Effector memory CD8-positive, alpha-beta T cell (primary cell): ENCODE results near the gene CACNA2D3.

Experiments used
- ATAC-seq: fragments of 150-1000 bp; cut with Tn5 transposase; replicated peaks from 2 replicates; pipeline ENCODE4 v1.10.0; 2021; ENCODE audit warnings: mild to moderate bottlenecking, moderate library complexity
- DNase-seq, 3 experiments: peaks; one replicate each; pipeline ENCODE4 v3.0.0; 2021
- H3K27ac Mint-ChIP-seq, 2 donors: one replicate each; pipeline ENCODE4 v1.8.0; 2022; ENCODE audit warnings: mild to moderate bottlenecking in 2 of 2, mixed read lengths in 2 of 2, moderate library complexity in 2 of 2
- H3K27me3 Mint-ChIP-seq, 2 donors: one replicate each; pipeline ENCODE4 v1.8.0; 2022; ENCODE audit warnings: mixed read lengths in 2 of 2
- H3K36me3 Mint-ChIP-seq: one replicate; pipeline ENCODE4 v1.8.0; 2022; ENCODE audit warnings: mild to moderate bottlenecking, moderate library complexity, mixed read lengths; ENCODE audit not compliant: insufficient read depth
- H3K4me1 Mint-ChIP-seq, 2 donors: one replicate each; pipeline ENCODE4 v1.8.0; 2022; ENCODE audit warnings: low read depth in 2 of 2, mixed read lengths in 2 of 2
- H3K4me3 Mint-ChIP-seq, 2 donors: one replicate each; pipeline ENCODE4 v1.8.0; 2022; ENCODE audit warnings: mild to moderate bottlenecking in 2 of 2, mixed read lengths in 2 of 2, moderate library complexity in 2 of 2
- H3K9me3 Mint-ChIP-seq, 2 donors: one replicate each; pipeline ENCODE4 v1.8.0; 2022; ENCODE audit warnings: mixed read lengths in 2 of 2

The CACNA2D3 gene

DNA sequence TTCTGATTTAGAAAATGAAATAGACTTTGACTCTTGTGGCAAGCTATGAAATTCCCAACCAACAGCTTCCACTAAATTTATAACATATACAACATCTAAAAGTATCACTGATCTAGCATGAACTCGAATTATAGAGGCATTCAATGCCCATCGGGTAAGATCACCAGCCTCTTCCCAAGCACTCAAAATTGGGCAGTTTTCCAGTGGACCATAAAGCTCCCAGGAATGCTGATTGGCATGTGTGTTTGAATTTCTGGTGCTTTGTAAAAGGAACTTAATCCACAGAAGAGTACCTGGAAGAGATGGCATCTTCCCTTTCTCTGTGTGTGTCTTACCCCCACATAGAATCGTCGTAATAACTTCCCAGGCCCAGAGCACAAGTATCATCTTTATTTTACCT is 795.5 kb downstream of the CACNA2D3 start:
- no peaks in the 10 kb centered on the region for H3K36me3 Mint-ChIP-seq
- no peak overlapping the region for H3K27ac Mint-ChIP-seq
- peaks cover 0 to 6% of the 10 kb centered on the region in 2 donors for H3K9me3 Mint-ChIP-seq
- H3K27me3 Mint-ChIP-seq, result no peaks in the 10 kb centered on the region
- DNase-seq, result no peak
- ATAC-seq, result no peak
- no peak overlapping the region for H3K4me3 Mint-ChIP-seq
- H3K4me1 Mint-ChIP-seq, result no peaks in the 10 kb centered on the region

DNA sequence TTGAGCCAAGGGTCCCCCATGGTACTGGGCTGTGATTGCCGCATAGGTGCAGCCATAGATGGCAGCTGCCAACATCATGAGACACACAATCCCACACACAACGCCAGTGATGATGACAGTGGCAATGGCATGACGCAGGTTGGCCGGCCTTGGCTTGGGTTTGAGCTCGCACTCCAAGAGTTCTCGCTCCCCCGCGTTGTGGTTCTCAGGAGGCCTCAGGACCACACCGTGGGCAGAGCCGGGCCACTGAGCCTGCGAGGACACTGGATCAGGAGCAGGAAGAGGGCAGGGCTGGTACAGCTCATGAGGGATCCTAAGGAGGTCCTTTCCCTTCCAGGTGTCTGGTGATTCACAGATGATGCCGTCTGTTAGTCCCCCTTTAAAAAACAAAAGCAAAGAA is 796.2 kb downstream of the CACNA2D3 start:
- H3K27me3 Mint-ChIP-seq, result no peaks in the 10 kb centered on the region
- DNase-seq (no peak), ATAC-seq (no peak)
- H3K27ac Mint-ChIP-seq, result no peak overlapping the region
- no peaks in the 10 kb centered on the region for H3K4me1 Mint-ChIP-seq
- no peaks in the 10 kb centered on the region for H3K36me3 Mint-ChIP-seq
- H3K9me3 Mint-ChIP-seq, result peaks cover 0 to 12% of the 10 kb centered on the region in 2 donors
- no peak overlapping the region for H3K4me3 Mint-ChIP-seq

DNA sequence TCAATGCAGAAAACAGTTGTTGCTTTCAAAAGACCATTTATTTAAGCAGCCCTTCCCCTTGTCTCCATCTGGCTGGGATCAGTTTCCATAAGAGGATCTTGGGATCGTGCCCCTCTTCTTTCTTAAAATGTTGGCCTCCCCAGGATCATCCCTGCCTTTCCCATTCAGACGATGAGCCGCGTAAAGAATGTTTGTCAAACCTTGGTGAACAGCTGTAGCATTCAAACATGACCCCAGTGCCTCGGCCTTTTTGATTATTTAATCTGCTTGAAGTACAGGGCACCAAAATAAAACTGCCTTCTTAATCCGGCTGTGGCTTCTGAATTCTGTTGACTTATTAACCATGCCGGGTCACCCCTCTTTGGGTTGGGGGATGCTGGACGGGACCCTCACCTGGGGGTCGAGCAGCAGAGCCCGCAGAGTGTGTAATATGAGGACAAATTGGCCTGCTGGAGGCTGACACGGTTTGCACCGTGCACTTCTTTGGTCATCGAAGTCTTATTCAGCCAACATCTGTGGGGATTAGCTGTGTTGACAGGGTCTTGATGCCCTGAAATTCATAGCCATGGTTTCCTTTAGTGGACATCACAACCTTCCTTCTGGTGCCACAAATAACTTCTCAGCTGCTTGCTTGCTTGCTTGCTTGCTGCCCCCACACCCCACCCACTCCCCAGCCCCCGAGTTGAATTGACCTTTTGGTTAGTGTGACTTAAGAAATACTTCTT is 805.9 kb downstream of the CACNA2D3 start, which contains the start of gene LRTM1:
Gene LRTM1 (minus strand): TSS at position 14 of the 725 bp plus-strand sequence. CDS start 148 bp downstream, outside the sequence.
- DNase-seq, result no peak
- Mint-ChIP-seq H3K4me1 (no peaks in the 10 kb centered on the region), H3K36me3 (no peaks in the 10 kb centered on the region), H3K4me3 (no peak within 1 kb of the TSS), H3K27ac (no peak within 1 kb of the TSS), H3K27me3 (no peaks in the 10 kb centered on the region), H3K9me3 (peaks cover 1 to 4% of the 10 kb centered on the region in 2 donors)
- no peak for ATAC-seq

DNA sequence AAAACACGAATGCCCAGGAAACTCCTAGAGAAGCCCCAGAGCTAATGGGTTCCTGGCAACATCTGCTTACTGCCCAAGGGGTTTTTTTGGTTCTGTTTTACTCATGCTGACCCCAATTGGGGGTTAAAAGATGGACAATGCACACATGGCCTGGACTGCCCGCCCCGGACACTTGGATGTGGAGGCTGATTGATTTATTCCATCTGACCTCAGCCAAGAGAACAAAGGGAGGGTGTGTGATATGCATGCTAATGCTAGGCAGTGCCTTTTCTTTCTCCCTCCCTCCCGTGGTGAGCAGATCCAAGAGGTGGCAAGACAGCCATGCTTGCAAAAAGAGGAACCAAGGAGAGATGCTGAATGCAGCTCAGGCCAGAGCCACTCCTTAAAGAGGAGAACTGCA is 808.8 kb downstream of the CACNA2D3 start:
- H3K4me3 Mint-ChIP-seq, result no peak overlapping the region
- H3K27me3 Mint-ChIP-seq, result no peaks in the 10 kb centered on the region
- H3K9me3 Mint-ChIP-seq, result peaks cover 0 to 1% of the 10 kb centered on the region in 2 donors
- H3K27ac Mint-ChIP-seq, result no peak overlapping the region
- no peaks in the 10 kb centered on the region for H3K4me1 Mint-ChIP-seq
- no peaks in the 10 kb centered on the region for H3K36me3 Mint-ChIP-seq
- ATAC-seq (no peak), DNase-seq (no peak)

DNA sequence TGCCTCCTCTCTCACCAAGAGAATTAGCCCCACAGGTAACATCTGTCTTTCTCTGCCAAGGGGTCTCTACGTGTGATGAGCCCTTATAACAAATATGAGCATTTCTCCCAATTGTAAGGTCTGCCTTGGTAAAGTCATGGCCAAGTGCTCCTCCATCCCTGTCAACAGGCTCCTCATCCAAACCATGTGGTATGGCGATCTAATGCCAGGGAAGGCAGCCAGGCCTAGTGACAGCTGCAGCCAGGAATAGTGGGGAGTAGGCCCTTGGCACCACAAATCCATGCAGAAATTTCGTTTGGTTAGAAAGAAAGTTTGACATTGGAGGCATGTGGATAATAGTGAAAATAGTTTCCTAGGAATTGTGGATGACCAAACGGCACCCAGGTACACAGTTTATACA is 810.3 kb downstream of the CACNA2D3 start:
- no peaks in the 10 kb centered on the region for H3K36me3 Mint-ChIP-seq
- no peaks in the 10 kb centered on the region for H3K27me3 Mint-ChIP-seq
- H3K9me3 Mint-ChIP-seq, result peaks cover 0 to 1% of the 10 kb centered on the region in 2 donors
- no peaks in the 10 kb centered on the region for H3K4me1 Mint-ChIP-seq
- no peak overlapping the region for H3K4me3 Mint-ChIP-seq
- H3K27ac Mint-ChIP-seq, result no peak overlapping the region
- DNase-seq (no peak), ATAC-seq (no peak)

DNA sequence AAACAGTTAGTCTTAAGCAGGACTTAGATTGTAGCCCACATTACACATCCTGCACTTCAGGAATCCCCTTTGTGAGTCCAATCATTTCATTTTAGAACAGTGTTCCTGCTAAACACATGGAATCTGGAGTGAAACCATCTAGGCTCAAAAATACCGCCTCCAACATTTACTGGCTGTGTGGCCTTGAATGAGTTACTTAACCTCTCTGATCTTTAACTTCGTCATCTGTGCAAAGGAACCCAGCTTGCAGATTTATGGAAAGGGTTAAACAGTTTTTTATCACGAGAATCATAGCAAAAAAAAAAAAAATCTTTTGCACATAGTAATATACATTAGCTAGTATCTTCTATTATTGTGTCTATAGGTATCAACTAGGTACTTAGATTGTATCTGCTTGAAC is 813.5 kb downstream of the CACNA2D3 start:
- Mint-ChIP-seq H3K4me1 (no peaks in the 10 kb centered on the region), H3K27ac (no peak overlapping the region), H3K27me3 (no peaks in the 10 kb centered on the region), H3K4me3 (no peak overlapping the region), H3K9me3 (no peaks in the 10 kb centered on the region), H3K36me3 (no peaks in the 10 kb centered on the region)
- DNase-seq (no peak), ATAC-seq (no peak)

DNA sequence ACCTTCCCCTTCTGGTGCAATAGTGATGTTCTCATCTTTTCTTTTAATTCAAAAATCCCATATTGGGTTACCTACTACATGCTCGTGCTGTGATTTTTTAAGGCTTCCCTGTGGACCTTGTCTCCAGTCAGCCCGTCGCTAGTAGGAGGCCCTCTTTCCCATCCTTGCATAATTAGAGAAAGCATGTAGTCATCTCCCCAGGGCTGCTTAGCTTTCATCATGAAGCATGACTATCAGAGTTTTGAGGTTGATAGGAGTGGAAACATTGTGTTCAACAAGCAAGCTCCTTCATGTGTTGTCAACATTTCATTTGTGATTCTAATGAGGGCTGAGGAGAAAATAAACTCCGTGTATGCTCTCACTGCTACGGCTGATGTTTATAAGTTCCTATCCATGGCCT is 814.2 kb downstream of the CACNA2D3 start:
- Mint-ChIP-seq H3K36me3 (no peaks in the 10 kb centered on the region), H3K27me3 (no peaks in the 10 kb centered on the region), H3K27ac (no peak overlapping the region), H3K9me3 (no peaks in the 10 kb centered on the region), H3K4me3 (no peak overlapping the region), H3K4me1 (no peaks in the 10 kb centered on the region)
- ATAC-seq (no peak), DNase-seq (no peak)

DNA sequence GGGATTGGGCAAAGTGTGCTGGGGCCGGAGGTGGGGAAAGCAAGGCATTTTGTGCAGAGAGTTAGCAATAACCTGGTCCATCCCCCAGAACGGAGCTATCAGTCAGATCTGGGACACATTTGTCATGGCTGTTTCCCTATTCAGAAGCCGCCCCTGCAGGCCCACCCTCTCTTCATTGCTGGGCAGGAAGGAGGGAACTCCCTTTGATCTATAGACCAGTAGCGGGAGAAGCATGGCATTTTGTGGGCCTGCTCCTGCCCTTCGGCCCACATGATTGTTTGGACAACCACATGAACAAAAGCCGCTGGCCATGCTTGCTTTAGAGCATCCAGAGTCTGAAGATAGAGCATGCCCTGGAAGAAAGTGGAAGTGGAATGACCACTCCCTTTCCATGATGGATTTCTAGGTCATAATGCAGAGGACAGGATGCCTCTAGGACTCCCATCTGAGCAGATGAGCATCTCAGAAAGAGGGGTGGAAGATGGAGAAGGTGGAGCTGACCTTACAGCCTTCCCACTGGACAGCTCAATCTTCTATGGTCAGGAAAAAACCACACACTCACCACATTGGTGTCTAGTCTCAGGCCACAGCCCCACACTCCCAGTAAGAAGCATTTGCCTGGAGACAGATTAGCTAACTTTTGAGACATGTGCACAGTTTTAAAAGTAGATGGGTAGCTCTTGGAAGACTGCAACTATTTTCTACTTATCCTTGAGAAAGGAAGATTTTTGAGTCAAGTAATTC is 817.4 kb downstream of the CACNA2D3 start:
- no peak overlapping the region for H3K27ac Mint-ChIP-seq
- H3K4me3 Mint-ChIP-seq, result no peak overlapping the region
- no peaks in the 10 kb centered on the region for H3K4me1 Mint-ChIP-seq
- H3K36me3 Mint-ChIP-seq, result no peaks in the 10 kb centered on the region
- ATAC-seq (no peak), DNase-seq (no peak)
- H3K27me3 Mint-ChIP-seq, result no peaks in the 10 kb centered on the region
- H3K9me3 Mint-ChIP-seq, result peaks cover 0 to 2% of the 10 kb centered on the region in 2 donors

DNA sequence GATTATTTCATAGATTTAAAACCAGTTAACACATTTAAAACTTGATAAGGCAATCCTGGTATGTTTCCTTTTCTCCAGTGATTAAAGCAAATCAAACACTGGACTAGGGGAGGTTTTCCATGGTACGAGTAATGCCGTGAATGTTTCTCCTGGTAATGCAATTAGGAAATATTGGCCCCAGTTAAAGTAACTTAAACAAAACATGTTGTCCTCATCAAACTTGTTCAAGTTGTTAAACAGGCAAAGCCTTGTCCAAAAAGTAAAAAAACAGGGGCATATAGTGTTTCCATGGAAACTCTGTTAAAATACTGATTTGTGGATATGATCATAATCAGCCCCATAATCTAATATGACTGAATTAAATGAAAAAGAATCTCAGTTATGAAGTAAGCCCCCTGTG is 818.6 kb downstream of the CACNA2D3 start:
- H3K36me3 Mint-ChIP-seq, result no peaks in the 10 kb centered on the region
- no peak overlapping the region for H3K27ac Mint-ChIP-seq

DNA sequence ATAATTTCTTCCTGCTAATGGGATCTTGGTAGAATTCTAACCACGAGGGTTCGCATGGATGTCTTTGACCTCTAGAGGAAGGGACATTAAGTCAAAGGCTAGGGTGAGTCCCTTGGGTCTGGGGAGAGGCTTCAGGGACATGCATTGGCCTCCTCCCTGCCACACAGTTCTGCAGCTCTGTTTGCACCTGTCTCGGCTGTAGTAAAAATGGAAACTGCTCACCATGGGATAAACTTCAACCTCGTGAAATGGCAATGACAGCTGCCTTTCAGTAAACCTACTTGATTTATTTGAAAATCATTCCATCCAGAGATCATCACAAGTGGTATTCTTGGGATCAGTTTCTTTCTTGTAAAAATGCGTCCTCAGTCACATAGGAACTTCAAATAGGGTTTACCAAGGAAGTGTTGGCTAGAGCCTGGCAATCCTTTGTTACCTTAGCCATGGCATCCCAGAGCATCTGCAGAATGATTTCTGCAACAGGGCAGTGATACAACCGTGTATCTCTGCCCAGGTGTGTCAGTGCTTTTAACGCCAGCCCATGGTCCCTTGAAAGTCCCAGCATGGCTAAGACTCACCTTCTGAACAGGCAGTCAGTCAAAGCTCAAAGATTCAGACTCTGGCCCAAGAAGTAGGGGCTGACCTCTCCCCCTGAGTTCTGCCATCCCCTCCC is 819.5 kb downstream of the CACNA2D3 start:
- Mint-ChIP-seq H3K4me1 (no peaks in the 10 kb centered on the region), H3K4me3 (no peak overlapping the region), H3K36me3 (no peaks in the 10 kb centered on the region), H3K27ac (no peak overlapping the region), H3K27me3 (no peaks in the 10 kb centered on the region), H3K9me3 (peaks cover 5 to 6% of the 10 kb centered on the region in 2 donors)
- DNase-seq (no peak), ATAC-seq (no peak)

More for the DNA sequence above, 818.6 kb downstream of the CACNA2D3 start:
- DNase-seq (no peak), ATAC-seq (no peak)
- no peak overlapping the region for H3K4me3 Mint-ChIP-seq
- no peaks in the 10 kb centered on the region for H3K4me1 Mint-ChIP-seq
- no peaks in the 10 kb centered on the region for H3K27me3 Mint-ChIP-seq
- peaks cover 4 to 6% of the 10 kb centered on the region in 2 donors for H3K9me3 Mint-ChIP-seq

DNA sequence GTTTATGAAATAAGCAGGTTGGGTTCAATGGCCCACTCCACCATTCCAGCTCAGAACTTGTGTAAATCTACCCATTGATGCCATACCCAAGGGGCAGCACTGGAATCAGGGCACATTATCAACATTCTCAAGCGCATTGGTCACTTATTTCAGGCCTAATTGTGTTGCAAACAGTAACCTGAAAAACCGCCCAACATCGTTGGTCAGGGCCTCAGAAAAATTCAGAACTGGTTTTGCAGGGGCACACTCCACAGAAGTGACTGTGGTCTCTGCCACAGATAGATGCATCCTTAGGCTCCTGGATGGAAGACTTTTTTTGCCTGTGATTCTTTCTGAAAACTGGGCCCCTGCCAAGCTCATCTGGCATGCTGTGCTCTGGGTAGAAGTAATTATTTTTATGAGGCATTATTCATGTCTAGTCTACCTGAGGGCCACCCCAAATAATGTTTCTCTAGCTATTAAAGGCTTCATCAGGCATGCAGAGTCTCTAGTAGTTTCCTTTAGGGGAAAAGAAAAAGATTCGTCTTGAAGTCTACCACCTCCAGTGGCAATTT is 827.2 kb downstream of the CACNA2D3 start:
- no peak for ATAC-seq
- Mint-ChIP-seq H3K36me3 (no peaks in the 10 kb centered on the region), H3K9me3 (peaks cover 5 to 6% of the 10 kb centered on the region in 2 donors), H3K4me1 (no peaks in the 10 kb centered on the region), H3K27ac (no peak overlapping the region), H3K27me3 (no peaks in the 10 kb centered on the region), H3K4me3 (no peak overlapping the region)
- DNase-seq, result no peak

DNA sequence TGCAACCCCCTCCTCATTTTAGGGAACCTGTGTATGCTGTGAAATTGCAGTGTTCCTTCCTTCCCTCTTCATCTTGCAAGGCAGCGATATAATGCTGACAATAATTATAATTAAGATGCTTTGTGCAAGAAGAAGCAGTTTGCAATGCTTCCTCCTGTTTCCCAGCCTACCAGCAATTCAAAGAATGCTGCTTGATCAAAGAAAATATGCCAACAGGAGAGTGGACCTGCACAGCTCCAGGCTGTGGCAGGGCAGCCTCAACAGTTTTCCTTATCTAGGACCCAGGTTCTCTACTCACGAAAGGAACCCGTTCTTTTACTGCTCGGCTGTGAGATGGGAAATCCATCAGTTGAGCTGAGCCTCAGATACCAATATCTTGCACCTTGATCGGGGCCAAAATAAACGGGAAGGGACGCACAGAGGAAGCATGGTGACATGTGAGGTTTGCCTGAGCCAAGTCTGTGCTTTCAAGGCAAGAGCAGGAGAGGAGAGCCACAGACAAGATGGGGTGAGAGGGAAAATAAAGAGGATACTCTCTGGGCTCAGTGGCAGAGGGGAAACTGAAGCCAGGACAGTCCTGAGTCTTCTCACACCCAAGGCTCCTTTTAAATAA is 828.1 kb downstream of the CACNA2D3 start:
- no peak for ATAC-seq

DNA sequence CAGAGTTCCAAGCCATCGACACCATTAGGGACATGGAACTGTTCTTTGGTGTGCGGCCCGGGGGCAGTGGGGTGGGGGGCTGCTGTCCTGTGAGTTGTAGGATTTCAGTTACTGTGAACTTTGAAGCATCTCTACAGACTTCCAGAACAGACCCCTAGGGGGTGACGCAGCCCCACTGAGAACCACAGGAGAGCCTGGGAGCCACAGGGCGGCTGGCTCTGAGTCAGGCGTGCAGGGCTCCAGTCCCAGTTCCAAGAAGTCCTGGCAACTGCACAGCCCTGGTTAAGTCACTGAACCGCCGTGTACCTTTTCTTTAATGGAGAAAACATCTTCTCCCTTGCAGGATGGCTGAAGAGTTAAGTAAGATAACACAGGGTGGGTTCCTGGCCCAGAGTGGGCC is 829.1 kb downstream of the CACNA2D3 start:
- H3K27ac Mint-ChIP-seq, result no peak overlapping the region
- no peaks in the 10 kb centered on the region for H3K36me3 Mint-ChIP-seq

More for the DNA sequence above, 828.1 kb downstream of the CACNA2D3 start:
- peaks cover 1% of the 10 kb centered on the region in 2 donors for H3K9me3 Mint-ChIP-seq
- H3K4me1 Mint-ChIP-seq, result no peaks in the 10 kb centered on the region
- no peak overlapping the region for H3K4me3 Mint-ChIP-seq
- no peaks in the 10 kb centered on the region for H3K36me3 Mint-ChIP-seq
- no peak overlapping the region for H3K27ac Mint-ChIP-seq
- no peaks in the 10 kb centered on the region for H3K27me3 Mint-ChIP-seq
- no peak for DNase-seq

More for the DNA sequence above, 829.1 kb downstream of the CACNA2D3 start:
- DNase-seq, result no peak
- Mint-ChIP-seq H3K9me3 (peaks cover 0 to 2% of the 10 kb centered on the region in 2 donors), H3K27me3 (no peaks in the 10 kb centered on the region), H3K4me3 (no peak overlapping the region), H3K4me1 (no peaks in the 10 kb centered on the region)
- no peak for ATAC-seq
